HepG2 (cell line): ENCODE measurements around the gene B4GALT5. TPM values are rescaled to one million over a fixed set of nuclear protein-coding genes. Genes with fewer than 3 reads are reported as not detected.

ENCODE experiments used
- ATAC-seq: fragments of 200-7000 bp; cut with Tn5 transposase; 3 replicates; pipeline ENCODE4 v1.9.1; 2020; ENCODE audit warnings: mild to moderate bottlenecking, moderate library complexity
- BruUV-seq: library from RNA; stranded (reverse); fragments of 400-500 nt; replicated peaks from 2 replicates; lab custom pipeline; 2021; lab: Mats Ljungman, UMichigan
- CTCF ChIA-PET: fragments of 300-600 bp; formaldehyde crosslinking; extraction: SDS; loops from one replicate; lab custom pipeline; 2021; ENCODE audit warnings: low total read pairs, inconsistent platforms, low intra/inter-chr PET ratio; lab: Yijun Ruan, JAX
- POLR2A ChIA-PET: fragments of 350-600 bp; sonication (Branson Sonifier 250); formaldehyde crosslinking; loops from one replicate; lab custom pipeline; 2020; ENCODE audit warnings: antibody characterized with exemption, inconsistent platforms; lab: Yijun Ruan, JAX
- DNase-seq: peaks from one replicate; pipeline ENCODE4 v3.0.0-alpha.2; 2015; ENCODE audit warnings: low spot score
- FAIRE-seq: peaks from 3 replicates; lab custom pipeline; 2011; peaks lifted over from hg19 to GRCh38; lab: Jason Lieb, UNC
- H2AFZ ChIP-seq: one replicate; pipeline ENCODE4 v1.6.1; 2011; ENCODE audit warnings: low read length, inconsistent platforms
- H3K27ac ChIP-seq: fragments of 300-600 bp; 3 replicates; pipeline ENCODE4 v1.8.0; 2011; ENCODE audit warnings: mixed run types, mild to moderate bottlenecking, mixed read lengths, low read length, inconsistent platforms; ENCODE audit not compliant: insufficient read depth; ENCODE audit errors: extremely low read length
- H3K27me3 ChIP-seq, 2 experiments: fragments of 200-600 bp in 1 of 2; 2 replicates in 1 of 2; 3 replicates in 1 of 2; pipeline versions ENCODE4 v1.6.0 to v1.8.0; 2011; ENCODE audit warnings: low read length in 2 of 2, mild to moderate bottlenecking in 2 of 2, moderate library complexity in 2 of 2, inconsistent platforms in 1 of 2; ENCODE audit not compliant: insufficient read depth in 2 of 2, control insufficient read depth in 1 of 2
- H3K36me3 ChIP-seq, 2 experiments: fragments of 200-600 bp in 1 of 2; replicated peaks in 1 of 2; 2 replicates in 1 of 2; 3 replicates in 1 of 2; pipeline versions ENCODE4 v1.5.1 to v1.8.0; 2011; ENCODE audit warnings: low read length in 2 of 2, inconsistent platforms in 1 of 2; ENCODE audit not compliant: insufficient read depth in 2 of 2, control insufficient read depth in 1 of 2
- H3K4me1 ChIP-seq: 2 replicates; pipeline ENCODE4 v1.5.1; 2012; ENCODE audit warnings: low read length, inconsistent platforms; ENCODE audit not compliant: insufficient read depth
- H3K4me2 ChIP-seq: 2 replicates; pipeline ENCODE4 v1.6.0; 2011; ENCODE audit warnings: low read depth, low read length, inconsistent platforms
- H3K4me3 ChIP-seq, 3 experiments: fragments of 200-600 bp in 1 of 3; sonication (generic), shearing (Covaris generic) in 1 of 3; replicated peaks in 1 of 3; 2 replicates each; pipeline ENCODE4 v1.5.1; 2011 to 2016; ENCODE audit warnings: low read length in 3 of 3, inconsistent platforms in 2 of 3, low read depth in 2 of 3, mild to moderate bottlenecking in 2 of 3, control low read depth in 1 of 3, mixed read lengths in 1 of 3; ENCODE audit not compliant: insufficient read depth in 1 of 3
- H3K79me2 ChIP-seq: one replicate; pipeline ENCODE4 v1.6.1; 2011; ENCODE audit warnings: low read length, inconsistent platforms; ENCODE audit not compliant: insufficient read depth
- H3K9ac ChIP-seq: 2 replicates; pipeline ENCODE4 v1.6.0; 2011; ENCODE audit warnings: mild to moderate bottlenecking, low read depth, low read length, inconsistent platforms; ENCODE audit not compliant: insufficient read depth
- H3K9me3 ChIP-seq: 2 replicates; pipeline ENCODE4 v1.5.1; 2012; ENCODE audit warnings: mild to moderate bottlenecking, low read length
- H4K20me1 ChIP-seq: 2 replicates; pipeline ENCODE4 v1.6.0; 2011; ENCODE audit warnings: inconsistent platforms, mild to moderate bottlenecking, low read length, moderate library complexity; ENCODE audit not compliant: insufficient read depth
- KLF12 ChIP-seq: sonication (generic); formaldehyde crosslinking; IDR thresholded peaks from 2 replicates; pipeline ENCODE4 v1.4.0; 2020; ENCODE audit warnings: missing genetic modification reagents, borderline replicate concordance
- SOX13 ChIP-seq, 3 experiments: fragments of 450-650 bp in 1 of 3; sonication (generic) in 1 of 3; formaldehyde crosslinking in 1 of 3; IDR thresholded peaks in 2 of 3; conservative IDR thresholded peaks in 1 of 3; 2 replicates each; pipeline versions ENCODE4 v1.5.0 to v1.6.1; 2016 to 2020; ENCODE audit warnings: antibody characterized with exemption in 1 of 3, mild to moderate bottlenecking in 1 of 3, missing compliant biosample characterization in 1 of 3, missing genetic modification reagents in 1 of 3, moderate library complexity in 1 of 3
- STAT5B ChIP-seq: sonication (generic); formaldehyde crosslinking; IDR thresholded peaks from 2 replicates; pipeline ENCODE4 v1.4.0; 2020; ENCODE audit warnings: missing genetic modification reagents
- ZNF101 ChIP-seq: sonication (generic); formaldehyde crosslinking; IDR thresholded peaks from 2 replicates; pipeline ENCODE4 v1.4.0; 2020; ENCODE audit warnings: mild to moderate bottlenecking, low read depth, missing genetic modification reagents, borderline replicate concordance
- ZNF343 ChIP-seq: sonication (generic); formaldehyde crosslinking; IDR thresholded peaks from 2 replicates; pipeline ENCODE4 v1.4.0; 2020; ENCODE audit warnings: mild to moderate bottlenecking, missing genetic modification reagents
- ZNF557 ChIP-seq: sonication (generic); formaldehyde crosslinking; IDR thresholded peaks from 2 replicates; pipeline ENCODE4 v1.4.0; 2020; ENCODE audit warnings: missing genetic modification reagents
- WGBS: methylation state at CpG from one replicate; pipeline ENCODE4 v1.1.6; 2017; ENCODE audit warnings: low lambda C conversion rate; 5-methylcytosine and 5-hydroxymethylcytosine counted together
- in situ Hi-C: cut with HindIII; loops from 2 replicates; pipeline ENCODE4 v1.10.0; 2017; ENCODE audit warnings: low pct_unique_long_range_greater_than_20kb; ENCODE audit not compliant: extremely low pct_ligation_motif_present
- intact Hi-C: fragments of 100-400 bp; cut with micrococcal nuclease; formaldehyde crosslinking; loops from one replicate; pipeline ENCODE4 v1.10.0; 2022; ENCODE audit not compliant: unreplicated experiment
- polyA plus RNA-seq, 8 experiments: library from polyadenylated mRNA; depleted of rRNA in 3 of 8; stranded (reverse) in 7 of 8; unstranded in 1 of 8; fragments of >200 nt; fragmentation: Illumina TruSeq in 4 of 8; extraction: Trizol in 4 of 8; gene quantifications; 2 replicates each; pipeline versions ENCODE4 v1.2.1 to v1.2.3, GENCODE V29; 2011 to 2016; ENCODE audit warnings: low read depth in 4 of 8, missing spikeins in 1 of 8, mixed read lengths in 1 of 8; ENCODE audit not compliant: insufficient read depth in 1 of 8
- total RNA-seq, 5 experiments: library from RNA; depleted of rRNA; stranded (reverse); fragments of >200 nt; fragmentation: Illumina TruSeq; extraction: Trizol; gene quantifications; 2 replicates each; pipeline ENCODE4 v1.2.3, GENCODE V29; 2016; ENCODE audit warnings: low read depth in 1 of 5
- TF ChIP-seq, protein P1 (sequence below): sonication (generic); formaldehyde crosslinking; IDR thresholded peaks from 2 replicates; pipeline ENCODE4 v1.4.0; 2020; ENCODE audit warnings: mild to moderate bottlenecking, missing genetic modification reagents, borderline replicate concordance

B4GALT5 gene
- total and polyA plus RNA-seq, 2 of the 13 experiments (the other 11 are each of a cell fraction or from before 2014, with no cell fraction given) = 27.3 to 30.9 TPM

DNA sequence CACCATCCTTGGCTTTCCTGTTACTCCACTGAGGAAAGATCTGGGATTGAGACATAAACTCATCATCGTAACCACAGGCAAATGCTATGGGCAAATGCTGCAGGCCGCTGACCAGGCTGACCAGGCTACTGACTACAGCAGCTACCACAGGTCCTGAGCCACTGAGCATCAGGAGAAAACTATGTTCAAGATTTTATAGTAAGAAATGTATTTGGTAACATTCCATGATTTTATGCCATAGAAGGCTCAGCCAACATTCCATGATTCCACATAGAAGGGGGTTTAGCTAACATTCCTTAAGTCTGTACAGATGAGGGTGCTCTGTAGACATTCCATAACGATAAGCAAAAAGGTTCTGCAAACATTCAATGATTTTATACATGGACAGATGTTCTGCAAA is 16.1 kb upstream of the B4GALT5 start:
- POLR2A ChIA-PET = no interaction called here
- no TSS peak for BruUV-seq
- in situ Hi-C loops (no loop called here), intact Hi-C loops (no loop called here)
- H3K36me3 ChIP-seq = no peaks in the 10 kb centered on the region
- no peak for DNase-seq
- H3K9ac ChIP-seq = no peak overlapping the region
- no peak overlapping the region for H3K4me3 ChIP-seq
- no peak for TF ChIP-seq KLF12 (CRISPR knock-in tag)
- TF ChIP-seq STAT5B (CRISPR knock-in tag) = no peak
- no peak for TF ChIP-seq SOX13 (IDR thresholded peaks at IDR 0.05)
- no peak for TF ChIP-seq SOX13 (CRISPR knock-in tag; conservative IDR thresholded peaks at IDR 0.05 in 1 of 2, IDR thresholded peaks at IDR 0.05 in 1 of 2)
- TF ChIP-seq ZNF101 = no peak
- TF ChIP-seq, protein P1, sequence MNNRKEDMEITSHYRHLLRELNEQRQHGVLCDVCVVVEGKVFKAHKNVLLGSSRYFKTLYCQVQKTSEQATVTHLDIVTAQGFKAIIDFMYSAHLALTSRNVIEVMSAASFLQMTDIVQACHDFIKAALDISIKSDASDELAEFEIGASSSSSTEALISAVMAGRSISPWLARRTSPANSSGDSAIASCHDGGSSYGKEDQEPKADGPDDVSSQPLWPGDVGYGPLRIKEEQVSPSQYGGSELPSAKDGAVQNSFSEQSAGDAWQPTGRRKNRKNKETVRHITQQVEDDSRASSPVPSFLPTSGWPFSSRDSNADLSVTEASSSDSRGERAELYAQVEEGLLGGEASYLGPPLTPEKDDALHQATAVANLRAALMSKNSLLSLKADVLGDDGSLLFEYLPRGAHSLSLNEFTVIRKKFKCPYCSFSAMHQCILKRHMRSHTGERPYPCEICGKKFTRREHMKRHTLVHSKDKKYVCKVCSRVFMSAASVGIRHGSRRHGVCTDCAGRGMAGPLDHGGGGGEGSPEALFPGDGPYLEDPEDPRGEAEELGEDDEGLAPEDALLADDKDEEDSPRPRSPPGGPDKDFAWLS (CRISPR knock-in tag) = no peak
- no peak for TF ChIP-seq ZNF557 (CRISPR knock-in tag)
- TF ChIP-seq ZNF343 (CRISPR knock-in tag) = no peak
- TF ChIP-seq, all 625 proteins: peak for 0
- CTCF ChIA-PET = no interaction called here
- 79% methylated on average over 3 of the region's 3 CpGs for WGBS
- H3K27me3 ChIP-seq = no peaks in the 10 kb centered on the region; a peak in 1 of 5 replicates
- no peak overlapping the region for H3K4me2 ChIP-seq
- H3K27ac ChIP-seq = no peak overlapping the region
- H2AFZ ChIP-seq = no peak overlapping the region
- H3K9me3 ChIP-seq = no peaks in the 10 kb centered on the region
- FAIRE-seq (no peak), ATAC-seq (no peak)
- H4K20me1 ChIP-seq = no peaks in the 10 kb centered on the region
- H3K79me2 ChIP-seq = no peaks in the 10 kb centered on the region
- H3K4me1 ChIP-seq = peaks cover 49% of the 10 kb centered on the region
